Neural crest cell (in vitro differentiated cells): ENCODE results near the gene GIT2. TPM values are rescaled to one million over a fixed set of nuclear protein-coding genes. Genes with fewer than 3 reads are reported as not detected.

Source experiments
- DNase-seq: peaks from one replicate; pipeline ENCODE4 v3.0.0; 2021; ENCODE audit warnings: low read depth, mixed read lengths, low spot score
- H3K27ac Mint-ChIP-seq: one replicate; pipeline ENCODE4 v1.8.0; 2021; ENCODE audit warnings: mild to moderate bottlenecking, mixed read lengths; ENCODE audit not compliant: unreplicated experiment
- H3K27me3 Mint-ChIP-seq: 2 replicates; pipeline ENCODE4 v1.8.0; 2021; ENCODE audit warnings: low read depth, mild to moderate bottlenecking, mixed read lengths
- H3K36me3 Mint-ChIP-seq: 2 replicates; pipeline ENCODE4 v1.8.0; 2021; ENCODE audit warnings: low read depth, mild to moderate bottlenecking, mixed read lengths
- H3K4me1 Mint-ChIP-seq: 2 replicates; pipeline ENCODE4 v1.8.0; 2021; ENCODE audit warnings: mixed read lengths
- H3K4me3 Mint-ChIP-seq: one replicate; pipeline ENCODE4 v1.8.0; 2021; ENCODE audit warnings: mild to moderate bottlenecking, mixed read lengths
- H3K9me3 Mint-ChIP-seq: 2 replicates; pipeline ENCODE4 v1.8.0; 2021; ENCODE audit warnings: mixed read lengths
- total RNA-seq: library from RNA; stranded (reverse); gene quantifications from 2 replicates; pipeline ENCODE4 v1.2.1, GENCODE V29; 2021
- TF ChIP-seq, protein P1 (sequence below): fragments of 200-600 bp; sonication (generic); conservative IDR thresholded peaks from 2 replicates; pipeline ENCODE4 v1.5.0; 2021; ENCODE audit warnings: antibody characterized with exemption, mild to moderate bottlenecking

Gene GIT2
- total RNA-seq, 1 donor from 2014 or later = 31.1 TPM

DNA sequence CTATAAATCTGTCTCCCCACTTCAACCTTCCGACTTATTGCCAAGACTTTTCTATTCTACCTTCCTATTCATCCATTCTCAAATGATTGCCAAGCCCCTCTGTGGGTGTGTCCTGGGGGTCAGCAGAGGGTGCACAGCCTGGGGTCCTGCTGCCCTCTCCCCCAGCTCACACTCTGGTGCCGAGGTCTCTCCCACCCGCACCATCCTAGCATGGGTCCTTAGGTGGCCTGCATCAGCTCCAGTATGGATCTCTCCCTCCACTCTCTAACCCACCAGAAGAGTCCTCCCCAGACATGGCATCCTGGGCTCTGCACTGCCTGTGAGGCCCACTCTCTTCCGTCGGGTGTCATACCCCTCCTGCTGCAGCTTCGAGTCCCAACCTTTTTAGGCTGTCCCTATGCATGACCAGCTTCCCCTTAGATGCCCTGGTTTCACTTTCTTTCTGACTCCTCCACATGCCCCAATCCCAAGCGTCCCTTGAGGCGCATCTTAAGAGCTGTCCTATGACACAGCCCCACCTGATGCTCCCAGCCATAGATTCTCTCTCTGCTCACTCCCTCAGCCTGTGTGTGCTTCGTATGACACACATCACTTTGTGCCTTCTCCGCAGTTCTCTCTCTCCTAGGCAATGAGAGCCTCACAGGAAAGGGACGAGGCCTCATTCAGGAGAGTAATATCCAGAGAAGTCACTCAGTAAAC lies 43.9 kb downstream of the GIT2 start:
- peaks cover 15% of the 10 kb centered on the region for H3K36me3 Mint-ChIP-seq
- peaks cover 27% of the 10 kb centered on the region for H3K4me1 Mint-ChIP-seq
- no peaks in the 10 kb centered on the region for H3K9me3 Mint-ChIP-seq
- no peaks in the 10 kb centered on the region for H3K27me3 Mint-ChIP-seq
- DNase-seq = no peak
- TF ChIP-seq, protein P1, sequence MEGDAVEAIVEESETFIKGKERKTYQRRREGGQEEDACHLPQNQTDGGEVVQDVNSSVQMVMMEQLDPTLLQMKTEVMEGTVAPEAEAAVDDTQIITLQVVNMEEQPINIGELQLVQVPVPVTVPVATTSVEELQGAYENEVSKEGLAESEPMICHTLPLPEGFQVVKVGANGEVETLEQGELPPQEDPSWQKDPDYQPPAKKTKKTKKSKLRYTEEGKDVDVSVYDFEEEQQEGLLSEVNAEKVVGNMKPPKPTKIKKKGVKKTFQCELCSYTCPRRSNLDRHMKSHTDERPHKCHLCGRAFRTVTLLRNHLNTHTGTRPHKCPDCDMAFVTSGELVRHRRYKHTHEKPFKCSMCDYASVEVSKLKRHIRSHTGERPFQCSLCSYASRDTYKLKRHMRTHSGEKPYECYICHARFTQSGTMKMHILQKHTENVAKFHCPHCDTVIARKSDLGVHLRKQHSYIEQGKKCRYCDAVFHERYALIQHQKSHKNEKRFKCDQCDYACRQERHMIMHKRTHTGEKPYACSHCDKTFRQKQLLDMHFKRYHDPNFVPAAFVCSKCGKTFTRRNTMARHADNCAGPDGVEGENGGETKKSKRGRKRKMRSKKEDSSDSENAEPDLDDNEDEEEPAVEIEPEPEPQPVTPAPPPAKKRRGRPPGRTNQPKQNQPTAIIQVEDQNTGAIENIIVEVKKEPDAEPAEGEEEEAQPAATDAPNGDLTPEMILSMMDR = no peak
- H3K27ac Mint-ChIP-seq = peak overlapping the region; percentile 44
- no peak overlapping the region for H3K4me3 Mint-ChIP-seq

DNA sequence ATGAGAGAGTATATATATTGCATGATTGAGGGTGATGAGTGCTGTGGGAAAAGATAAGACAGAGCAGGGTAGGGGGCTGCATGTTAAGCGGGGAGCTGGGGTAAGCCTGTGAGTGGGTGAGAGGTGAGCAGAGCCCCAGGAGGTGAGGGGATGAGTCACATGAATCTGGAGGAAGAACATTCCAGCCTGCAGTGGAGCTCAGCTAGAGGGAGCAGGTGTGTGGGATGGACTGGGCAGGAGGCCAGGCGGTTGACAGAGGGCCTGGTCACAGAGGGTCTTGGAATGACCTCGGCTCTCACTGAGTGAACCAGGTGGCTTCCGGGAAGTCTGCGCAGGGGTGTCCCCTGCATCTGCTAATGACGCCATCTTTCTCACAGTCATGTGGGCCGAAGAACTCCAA lies 44.4 kb downstream of the GIT2 start:
- TF ChIP-seq, protein P1 = no peak
- no peak overlapping the region for H3K27ac Mint-ChIP-seq
- peaks cover 33% of the 10 kb centered on the region for H3K4me1 Mint-ChIP-seq
- no peak for DNase-seq
- no peak overlapping the region for H3K4me3 Mint-ChIP-seq
- no peaks in the 10 kb centered on the region for H3K27me3 Mint-ChIP-seq
- peaks cover 13% of the 10 kb centered on the region for H3K36me3 Mint-ChIP-seq
- no peaks in the 10 kb centered on the region for H3K9me3 Mint-ChIP-seq

DNA sequence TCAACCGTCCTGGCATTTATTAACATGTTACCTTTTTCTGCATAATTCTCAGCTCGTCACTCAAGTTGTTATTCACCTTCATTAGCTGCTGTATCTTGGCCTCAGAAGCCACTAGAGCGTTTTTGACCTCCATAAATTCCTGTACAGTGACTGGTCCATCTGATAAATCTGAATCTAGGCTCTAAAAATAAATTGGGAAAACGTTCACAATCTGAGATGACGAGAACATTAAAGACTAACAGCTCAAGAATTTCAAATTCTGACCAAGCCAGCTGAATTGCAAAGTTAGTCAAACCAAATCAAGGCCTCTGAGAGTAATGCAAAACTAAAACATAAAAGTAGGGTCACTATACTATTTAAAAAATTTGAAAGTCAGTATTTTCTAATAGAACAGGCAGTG lies 45.0 kb downstream of the GIT2 start:
- Mint-ChIP-seq H3K36me3 (peaks cover 13% of the 10 kb centered on the region), H3K4me3 (no peak overlapping the region), H3K27ac (peak overlapping the region; percentile 32), H3K9me3 (no peaks in the 10 kb centered on the region), H3K27me3 (no peaks in the 10 kb centered on the region), H3K4me1 (peaks cover 39% of the 10 kb centered on the region)
- DNase-seq = no peak
- TF ChIP-seq, protein P1 = no peak

DNA sequence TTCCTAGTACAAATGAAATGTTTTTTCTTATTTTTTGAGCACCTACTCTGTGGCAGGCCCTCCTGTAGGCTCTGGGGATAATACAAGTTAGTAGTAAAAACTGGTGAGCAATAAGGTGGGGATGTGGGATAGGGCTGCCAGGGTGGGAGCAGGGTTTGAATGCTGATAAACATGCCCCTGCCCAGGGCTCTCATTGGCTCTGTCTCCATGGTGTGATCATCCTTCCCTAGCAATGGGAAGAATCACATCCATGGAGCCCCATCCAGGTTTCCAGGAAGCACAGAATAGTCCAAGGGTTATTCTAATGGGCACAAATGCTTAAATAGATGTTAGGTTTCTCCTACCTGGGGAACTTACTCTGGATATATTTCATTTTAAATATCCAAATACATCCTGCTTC lies 45.5 kb downstream of the GIT2 start:
- H3K9me3 Mint-ChIP-seq = no peaks in the 10 kb centered on the region
- no peak overlapping the region for H3K27ac Mint-ChIP-seq
- TF ChIP-seq, protein P1 = no peak
- peaks cover 40% of the 10 kb centered on the region for H3K4me1 Mint-ChIP-seq
- no peak overlapping the region for H3K4me3 Mint-ChIP-seq
- H3K27me3 Mint-ChIP-seq = no peaks in the 10 kb centered on the region
- H3K36me3 Mint-ChIP-seq = peaks cover 13% of the 10 kb centered on the region
- no peak for DNase-seq

DNA sequence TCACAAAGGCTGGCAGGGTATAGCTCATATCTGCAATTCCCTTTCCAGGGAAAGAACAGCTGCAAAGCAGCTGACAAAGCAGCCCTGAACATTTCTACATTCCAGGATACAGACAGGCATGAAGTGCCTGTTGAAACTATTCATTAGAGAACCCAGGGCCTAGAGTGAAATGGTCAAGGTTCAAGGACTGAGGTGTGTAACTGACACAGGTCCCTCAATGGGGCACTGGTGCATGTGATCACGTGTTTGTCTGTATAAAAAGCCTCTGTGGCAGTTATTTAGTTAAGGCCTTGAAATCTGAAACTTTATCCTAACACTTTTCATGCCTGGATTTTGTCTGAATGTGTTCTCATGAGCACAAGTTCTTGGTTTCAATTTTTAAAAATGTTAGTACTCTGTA lies 47.1 kb downstream of the GIT2 start:
- Mint-ChIP-seq H3K4me3 (no peak overlapping the region), H3K9me3 (no peaks in the 10 kb centered on the region), H3K4me1 (peaks cover 51% of the 10 kb centered on the region), H3K27me3 (no peaks in the 10 kb centered on the region), H3K36me3 (peaks cover 13% of the 10 kb centered on the region), H3K27ac (no peak overlapping the region)
- TF ChIP-seq, protein P1 = no peak
- DNase-seq = no peak
